NCI-H526 (cell line): ENCODE results near the gene PRELID3B.
"Not testable (repeated sequence)": the region's sequence is repeated elsewhere in the genome, so short reads cannot be mapped to it uniquely, and the experiment has no call there.

Source experiments
- DNase-seq, 2 experiments: peaks; one replicate each; lab custom pipeline; 2025; lab: John Stamatoyannopoulos, UW

Gene PRELID3B

GRCh38 chr20:59026904-59027740, 15.5 kb downstream of the PRELID3B start:
- DNase-seq, result no peak

- DNase-seq, result no peak
Observed at GRCh38 chr20:59025511-59025910, 17.1 kb downstream of the PRELID3B start.

GRCh38 chr20:59025086-59025485, 17.5 kb downstream of the PRELID3B start:
- DNase-seq, result no peak

- no peak for DNase-seq
Observed at GRCh38 chr20:59024111-59024530, 18.5 kb downstream of the PRELID3B start.

GRCh38 chr20:59023616-59024015, 19.0 kb downstream of the PRELID3B start:
- DNase-seq, result no peak

- DNase-seq, result no peak
Observed at GRCh38 chr20:59022754-59023153, 19.8 kb downstream of the PRELID3B start.

GRCh38 chr20:59020938-59021551, 21.5 kb downstream of the PRELID3B start:
- no peak for DNase-seq

GRCh38 chr20:59019217-59019616, 23.4 kb downstream of the PRELID3B start, which contains the start of gene TUBB1:
TSS of gene TUBB1 (plus strand) at chr20:59019429. CDS start at chr20:59019523, 94 bp downstream.
- no peak for DNase-seq

GRCh38 chr20:59018817-59019216, 23.8 kb downstream of the PRELID3B start:
- no peak for DNase-seq

GRCh38 chr20:59017493-59018231, 24.9 kb downstream of the PRELID3B start:
- no peak for DNase-seq

- no peak for DNase-seq
Observed at GRCh38 chr20:59016795-59017492, 25.6 kb downstream of the PRELID3B start.

GRCh38 chr20:59015812-59016711, 26.5 kb downstream of the PRELID3B start:
- no peak for DNase-seq

GRCh38 chr20:59015411-59015810, 27.2 kb downstream of the PRELID3B start:
- no peak for DNase-seq

- DNase-seq, result no peak
Observed at GRCh38 chr20:59014680-59015389, 27.8 kb downstream of the PRELID3B start.

GRCh38 chr20:59013959-59014608, 28.5 kb downstream of the PRELID3B start:
- no peak for DNase-seq

GRCh38 chr20:59013031-59013951, 29.3 kb downstream of the PRELID3B start:
- DNase-seq, result no peak

GRCh38 chr20:59011874-59012157, 30.8 kb downstream of the PRELID3B start:
- DNase-seq, result not testable (repeated sequence)

GRCh38 chr20:59010995-59011873, 31.4 kb downstream of the PRELID3B start:
- no peak for DNase-seq
